Karpas-422 (cell line): ENCODE measurements around the gene LMNA. TPM values are rescaled to one million over a fixed set of nuclear protein-coding genes. Genes with fewer than 3 reads are reported as not detected.
A peak's percentile ranks its signal among the peaks of the same experiment; 100 is the strongest.

ENCODE experiments used
- DNase-seq: peaks from one replicate; pipeline ENCODE4 v3.0.0-alpha.2; 2015
- H2AFZ ChIP-seq: fragments of 200-600 bp; sonication (generic); 2 replicates; pipeline ENCODE4 v1.6.1; 2014; ENCODE audit warnings: antibody characterized with exemption, low read length, mixed read lengths
- H3K27ac ChIP-seq: fragments of 200-600 bp; sonication (generic); 2 replicates; pipeline ENCODE4 v1.5.1; 2014; ENCODE audit warnings: mild to moderate bottlenecking, low read length, moderate library complexity
- H3K27me3 ChIP-seq: fragments of 200-600 bp; sonication (generic); 2 replicates; pipeline ENCODE4 v1.6.1; 2014; ENCODE audit warnings: low read length, mixed read lengths
- H3K36me3 ChIP-seq: fragments of 200-600 bp; sonication (generic); 2 replicates; pipeline ENCODE4 v1.6.1; 2014; ENCODE audit warnings: low read length, mixed read lengths; ENCODE audit not compliant: insufficient read depth
- H3K4me1 ChIP-seq: fragments of 200-600 bp; sonication (generic); 2 replicates; pipeline ENCODE4 v1.6.1; 2014; ENCODE audit warnings: mild to moderate bottlenecking, low read length, mixed read lengths
- H3K4me2 ChIP-seq: fragments of 200-600 bp; sonication (generic); 2 replicates; pipeline ENCODE4 v1.6.1; 2014; ENCODE audit warnings: low read length, low read depth, mild to moderate bottlenecking; ENCODE audit not compliant: poor library complexity, severe bottlenecking
- H3K4me3 ChIP-seq: fragments of 200-600 bp; sonication (generic); 2 replicates; pipeline ENCODE4 v1.5.1; 2014; ENCODE audit warnings: mild to moderate bottlenecking, antibody characterized with exemption, low read length, mixed read lengths
- H3K79me2 ChIP-seq: fragments of 200-600 bp; sonication (generic); 2 replicates; pipeline ENCODE4 v1.6.1; 2014; ENCODE audit warnings: mild to moderate bottlenecking, low read length, mixed read lengths
- H3K9ac ChIP-seq: fragments of 200-600 bp; sonication (generic); 2 replicates; pipeline ENCODE4 v1.6.0; 2014; ENCODE audit warnings: low read length
- H3K9me2 ChIP-seq: fragments of 200-600 bp; sonication (generic), shearing (Covaris generic); replicated peaks from 2 replicates; pipeline ENCODE4 v1.6.0; 2014; ENCODE audit warnings: mild to moderate bottlenecking, low read length, moderate library complexity; ENCODE audit not compliant: insufficient read depth
- H3K9me3 ChIP-seq: fragments of 300-700, 200-600 bp; sonication (generic); 2 replicates; pipeline ENCODE4 v1.6.1; 2014; ENCODE audit warnings: low read length, mixed read lengths
- H4K20me1 ChIP-seq: fragments of 200-600 bp; sonication (generic); 2 replicates; pipeline ENCODE4 v1.6.1; 2014; ENCODE audit warnings: mild to moderate bottlenecking, antibody characterized with exemption, low read length, low read depth; ENCODE audit not compliant: insufficient read depth
- total RNA-seq: library from RNA; depleted of rRNA; stranded (reverse); fragments of >200 nt; shearing (Covaris generic); gene quantifications from 2 replicates; pipeline ENCODE4 v1.2.3, GENCODE V29; 2014; ENCODE audit warnings: low replicate concordance

Gene LMNA
- total RNA-seq, 1 experiment from 2014 or later: 27.5 TPM

DNA sequence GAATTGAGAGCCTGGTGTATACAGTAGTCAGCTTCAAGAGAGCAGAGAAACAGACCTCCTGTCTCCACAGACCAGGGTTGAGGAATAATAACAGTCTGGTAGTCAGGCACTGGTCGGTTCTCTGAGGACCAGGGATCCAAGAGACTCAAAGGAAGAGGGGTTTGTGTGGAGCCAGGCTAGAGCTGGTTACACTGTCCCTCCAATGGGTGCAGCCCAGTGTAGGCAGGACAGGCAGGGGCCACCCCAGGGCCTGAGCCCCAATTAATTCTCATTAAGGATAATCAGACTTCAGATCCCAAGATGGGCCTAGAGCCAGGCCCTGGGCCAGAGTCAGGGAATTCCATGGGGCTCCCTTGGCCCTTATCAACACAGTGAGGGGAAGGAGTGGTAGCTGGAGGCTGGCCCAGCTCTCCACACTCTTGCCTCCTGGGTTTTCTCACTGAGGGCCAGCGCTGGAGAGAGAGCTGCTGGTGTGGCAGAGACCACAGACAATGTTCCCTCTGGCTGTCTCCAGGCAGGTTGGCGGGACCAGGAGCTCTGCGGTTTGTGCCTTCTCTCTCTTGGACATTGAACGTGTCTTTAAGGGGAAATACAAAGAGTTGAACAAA is 48.0 kb downstream of the LMNA start:
- H3K9me2 ChIP-seq: no peaks in the 10 kb centered on the region
- H3K27ac ChIP-seq: no peak overlapping the region
- no peak overlapping the region for H2AFZ ChIP-seq
- peaks cover 4% of the 10 kb centered on the region for H3K4me1 ChIP-seq
- H3K79me2 ChIP-seq: no peaks in the 10 kb centered on the region
- no peaks in the 10 kb centered on the region for H3K27me3 ChIP-seq
- H4K20me1 ChIP-seq: no peaks in the 10 kb centered on the region
- no peak overlapping the region for H3K4me3 ChIP-seq
- no peak for DNase-seq
- peaks cover 5% of the 10 kb centered on the region; the same call in 1 of the 2 replicates for H3K36me3 ChIP-seq
- H3K9me3 ChIP-seq: no peaks in the 10 kb centered on the region
- H3K4me2 ChIP-seq: no peak overlapping the region
- H3K9ac ChIP-seq: no peak overlapping the region

DNA sequence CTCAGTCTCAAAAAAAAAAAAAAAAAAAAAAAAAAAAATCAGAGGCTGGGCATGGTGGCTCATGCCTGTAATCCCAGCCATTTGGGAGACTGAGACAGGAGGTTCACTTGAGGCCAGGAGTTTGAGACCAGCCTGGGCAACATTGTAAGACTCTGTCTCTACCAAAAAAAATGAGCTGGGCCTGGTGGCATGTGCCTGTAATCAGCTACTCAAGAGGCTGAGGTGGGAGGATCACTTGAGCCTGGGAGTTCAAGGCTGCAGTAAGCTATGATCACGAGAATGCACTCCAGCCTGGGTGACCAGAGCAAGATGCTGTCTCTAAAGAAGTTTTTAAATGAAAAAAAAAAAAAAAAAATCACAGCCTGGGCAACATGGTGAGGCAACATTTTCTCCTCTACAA is 49.2 kb downstream of the LMNA start:
- peak; percentile 39 for DNase-seq
- Histone ChIP-seq H3K27ac (no peak overlapping the region), H3K4me2 (no peak overlapping the region), H3K4me1 (no peaks in the 10 kb centered on the region), H3K27me3 (no peaks in the 10 kb centered on the region), H3K9ac (no peak overlapping the region), H3K9me3 (no peaks in the 10 kb centered on the region), H3K79me2 (no peaks in the 10 kb centered on the region), H2AFZ (no peak overlapping the region), H3K36me3 (peaks cover 5% of the 10 kb centered on the region; the same call in 1 of the 2 replicates), H3K9me2 (no peaks in the 10 kb centered on the region), H4K20me1 (no peaks in the 10 kb centered on the region), H3K4me3 (no peak overlapping the region)

DNA sequence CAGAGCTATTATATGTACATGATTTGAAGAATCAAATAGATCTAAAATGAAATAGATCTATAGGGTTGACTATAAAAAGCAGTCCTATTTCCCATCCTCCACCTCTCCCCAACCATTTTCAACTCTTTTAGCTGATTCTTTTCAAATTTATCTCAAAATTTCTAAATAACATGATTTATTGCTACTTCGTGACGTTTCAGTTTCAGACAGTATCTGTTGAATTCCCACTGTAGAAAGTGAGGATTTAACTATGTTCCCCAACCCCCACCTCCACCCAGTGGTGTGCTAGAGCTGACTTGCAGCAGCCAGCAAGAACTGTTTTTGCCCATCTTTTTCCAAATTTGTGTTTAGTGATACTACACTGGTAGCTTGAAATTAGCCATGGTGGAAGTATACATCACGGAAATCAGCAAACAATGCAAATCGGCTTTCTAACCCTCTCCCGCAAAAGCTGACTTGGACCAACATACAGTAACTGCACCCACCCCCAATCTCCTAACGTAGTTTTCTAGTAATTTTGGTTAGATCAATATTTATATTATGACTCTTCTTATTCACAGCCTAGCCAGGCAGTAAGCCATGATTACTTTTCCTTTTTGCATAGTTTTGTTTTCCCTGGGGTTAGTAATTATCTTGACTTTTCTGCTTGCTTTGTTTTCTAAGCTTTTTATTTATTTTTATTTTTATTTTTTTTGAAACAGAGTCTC is 49.8 kb downstream of the LMNA start:
- DNase-seq: peak; percentile 37
- no peaks in the 10 kb centered on the region for H4K20me1 ChIP-seq
- H3K4me1 ChIP-seq: no peaks in the 10 kb centered on the region
- no peak overlapping the region for H3K4me2 ChIP-seq
- no peak overlapping the region for H3K9ac ChIP-seq
- no peaks in the 10 kb centered on the region for H3K9me3 ChIP-seq
- no peak overlapping the region for H2AFZ ChIP-seq
- H3K4me3 ChIP-seq: no peak overlapping the region
- H3K27ac ChIP-seq: no peak overlapping the region
- H3K27me3 ChIP-seq: no peaks in the 10 kb centered on the region
- H3K36me3 ChIP-seq: peaks cover 5% of the 10 kb centered on the region; the same call in 1 of the 2 replicates
- H3K79me2 ChIP-seq: no peaks in the 10 kb centered on the region
- no peaks in the 10 kb centered on the region for H3K9me2 ChIP-seq

DNA sequence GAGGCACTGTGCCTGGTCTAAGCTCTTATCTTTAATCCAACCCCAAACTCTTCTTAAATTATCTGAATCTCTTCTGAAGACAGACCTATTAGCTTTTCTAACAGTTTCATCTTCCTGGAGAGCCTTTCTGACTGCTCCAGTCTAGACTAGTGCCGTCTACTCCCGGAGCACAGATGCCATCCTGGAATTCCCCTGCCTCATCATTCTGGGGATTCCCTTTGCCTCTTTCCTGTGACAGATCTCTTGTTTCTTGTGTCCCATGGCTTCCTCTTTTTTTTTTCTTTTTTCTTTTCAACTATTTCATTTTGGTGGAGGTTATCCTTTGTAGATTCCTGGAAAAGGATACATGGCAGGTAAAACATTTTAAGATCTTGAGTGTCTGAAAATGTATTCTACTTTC is 50.6 kb downstream of the LMNA start:
- H2AFZ ChIP-seq: no peak overlapping the region
- no peaks in the 10 kb centered on the region for H3K9me3 ChIP-seq
- no peaks in the 10 kb centered on the region for H3K79me2 ChIP-seq
- peaks cover 5% of the 10 kb centered on the region; the same call in 1 of the 2 replicates for H3K36me3 ChIP-seq
- H4K20me1 ChIP-seq: no peaks in the 10 kb centered on the region
- no peak for DNase-seq
- no peak overlapping the region for H3K27ac ChIP-seq
- H3K9ac ChIP-seq: no peak overlapping the region
- no peaks in the 10 kb centered on the region for H3K4me1 ChIP-seq
- H3K27me3 ChIP-seq: no peaks in the 10 kb centered on the region
- H3K4me2 ChIP-seq: no peak overlapping the region
- no peak overlapping the region for H3K4me3 ChIP-seq
- no peaks in the 10 kb centered on the region for H3K9me2 ChIP-seq

GRCh38 chr1:156167536-156167935 is 53.0 kb downstream of the LMNA start:
- Histone ChIP-seq H3K79me2 (no peaks in the 10 kb centered on the region), H3K4me2 (no peak overlapping the region), H3K36me3 (no peaks in the 10 kb centered on the region; the same call in 1 of the 2 replicates), H3K4me1 (no peaks in the 10 kb centered on the region), H3K9ac (no peak overlapping the region), H3K9me2 (no peaks in the 10 kb centered on the region), H3K9me3 (no peaks in the 10 kb centered on the region), H2AFZ (no peak overlapping the region), H3K4me3 (no peak overlapping the region), H3K27me3 (no peaks in the 10 kb centered on the region), H3K27ac (no peak overlapping the region), H4K20me1 (no peaks in the 10 kb centered on the region)
- DNase-seq: no peak

GRCh38 chr1:156172696-156173470 is 58.4 kb downstream of the LMNA start:
- Histone ChIP-seq H3K9ac (no peak overlapping the region), H3K4me1 (no peaks in the 10 kb centered on the region), H3K36me3 (no peaks in the 10 kb centered on the region), H4K20me1 (no peaks in the 10 kb centered on the region), H3K4me2 (no peak overlapping the region), H3K27me3 (no peaks in the 10 kb centered on the region), H3K27ac (no peak overlapping the region), H3K9me2 (no peaks in the 10 kb centered on the region), H3K9me3 (no peaks in the 10 kb centered on the region), H3K4me3 (no peak overlapping the region), H2AFZ (no peak overlapping the region), H3K79me2 (no peaks in the 10 kb centered on the region)
- DNase-seq: no peak

DNA sequence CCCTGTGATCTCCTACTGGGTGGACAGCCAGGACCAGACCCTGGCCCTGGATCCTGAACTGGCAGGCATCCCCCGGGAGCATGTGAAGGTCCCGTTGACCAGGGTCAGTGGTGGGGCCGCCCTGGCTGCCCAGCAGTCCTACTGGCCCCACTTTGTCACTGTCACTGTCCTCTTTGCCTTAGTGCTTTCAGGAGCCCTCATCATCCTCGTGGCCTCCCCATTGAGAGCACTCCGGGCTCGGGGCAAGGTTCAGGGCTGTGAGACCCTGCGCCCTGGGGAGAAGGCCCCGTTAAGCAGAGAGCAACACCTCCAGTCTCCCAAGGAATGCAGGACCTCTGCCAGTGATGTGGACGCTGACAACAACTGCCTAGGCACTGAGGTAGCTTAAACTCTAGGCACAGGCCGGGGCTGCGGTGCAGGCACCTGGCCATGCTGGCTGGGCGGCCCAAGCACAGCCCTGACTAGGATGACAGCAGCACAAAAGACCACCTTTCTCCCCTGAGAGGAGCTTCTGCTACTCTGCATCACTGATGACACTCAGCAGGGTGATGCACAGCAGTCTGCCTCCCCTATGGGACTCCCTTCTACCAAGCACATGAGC is 62.2 kb downstream of the LMNA start:
- no peaks in the 10 kb centered on the region for H3K9me3 ChIP-seq
- H3K27ac ChIP-seq: no peak overlapping the region
- no peak overlapping the region for H3K9ac ChIP-seq
- H4K20me1 ChIP-seq: no peaks in the 10 kb centered on the region
- no peaks in the 10 kb centered on the region for H3K27me3 ChIP-seq
- no peak overlapping the region for H3K4me3 ChIP-seq
- DNase-seq: no peak
- no peaks in the 10 kb centered on the region for H3K4me1 ChIP-seq
- H3K79me2 ChIP-seq: no peaks in the 10 kb centered on the region
- H3K36me3 ChIP-seq: no peaks in the 10 kb centered on the region
- no peaks in the 10 kb centered on the region for H3K9me2 ChIP-seq
- no peak overlapping the region for H3K4me2 ChIP-seq
- no peak overlapping the region for H2AFZ ChIP-seq
